ENCODE results near the gene CMYA5.
"Not testable (repeated sequence)": the region's sequence is repeated elsewhere in the genome, so short reads cannot be mapped to it uniquely, and the experiment has no call there.

CMYA5 gene

DNA sequence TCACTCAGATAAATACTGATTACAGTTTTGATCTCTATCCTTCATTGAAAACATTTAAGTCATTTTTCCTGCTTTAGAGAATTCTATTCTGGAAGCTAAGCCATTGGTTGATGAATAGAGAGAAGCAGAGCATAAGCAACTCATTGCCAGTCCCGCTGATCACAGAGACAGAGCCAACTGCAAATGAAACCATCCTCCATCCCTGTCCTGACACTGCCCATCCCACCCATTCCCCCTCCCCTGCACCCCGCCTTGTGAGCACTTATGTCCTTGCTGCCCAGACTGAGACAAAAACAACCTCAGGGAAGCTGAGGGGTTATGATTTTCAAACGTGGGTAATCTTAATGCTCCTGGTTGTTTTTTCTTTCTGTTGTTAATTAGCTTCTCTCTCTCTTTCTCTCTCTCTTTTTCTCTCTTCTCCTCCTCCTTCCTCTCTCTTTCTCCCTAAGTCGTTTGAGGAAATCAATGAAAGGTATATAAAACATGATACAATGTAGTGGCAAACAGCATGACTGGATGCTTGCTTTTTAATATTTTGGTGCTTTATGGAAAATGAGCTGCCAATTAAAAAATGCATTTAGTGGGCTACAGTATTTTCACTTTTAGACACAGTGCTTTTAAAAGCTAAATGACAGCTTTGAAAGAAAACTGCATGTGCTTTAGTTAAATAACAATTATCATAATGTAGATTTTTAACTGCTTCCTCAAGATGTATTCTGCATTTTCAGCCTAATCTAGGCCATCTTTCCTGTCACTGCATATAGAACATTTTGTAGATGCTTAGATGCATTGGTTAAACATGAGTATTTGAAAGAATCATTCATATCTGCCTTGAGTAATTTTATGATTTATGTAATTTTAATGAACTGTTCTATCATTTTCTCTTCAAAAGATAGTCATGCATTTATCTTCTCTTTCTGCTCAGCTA, 57.3 kb downstream of the CMYA5 start:
- DNase-seq (ENCODE audit: low read depth in 2 of 2, low spot score in 1 of 2) = no peak

GRCh38 chr5:79750611-79751510, 61.2 kb downstream of the CMYA5 start:
- no peak for DNase-seq (ENCODE audit: low read depth in 2 of 2, low spot score in 1 of 2)

DNA sequence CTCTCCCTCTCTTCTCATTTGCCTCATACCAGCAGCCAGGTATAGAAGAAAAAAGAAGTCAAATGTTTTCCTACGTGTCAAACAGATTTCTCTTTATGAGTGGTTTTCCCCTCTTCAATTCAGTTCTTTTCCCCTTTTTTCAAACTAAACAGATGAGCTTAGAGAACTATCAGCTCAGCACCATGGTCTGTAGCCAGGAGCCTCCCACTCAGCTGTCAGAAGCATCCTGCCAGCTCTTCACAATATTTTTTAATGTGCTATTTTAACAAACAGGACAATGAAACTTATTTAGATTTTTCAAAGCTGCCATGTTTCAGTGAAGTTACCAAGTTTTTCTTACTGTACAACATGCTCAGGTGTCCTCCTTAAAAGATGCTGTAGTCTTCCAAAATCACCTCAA, 63.5 kb downstream of the CMYA5 start:
- DNase-seq (ENCODE audit: low read depth in 2 of 2, low spot score in 1 of 2) = no peak

DNA sequence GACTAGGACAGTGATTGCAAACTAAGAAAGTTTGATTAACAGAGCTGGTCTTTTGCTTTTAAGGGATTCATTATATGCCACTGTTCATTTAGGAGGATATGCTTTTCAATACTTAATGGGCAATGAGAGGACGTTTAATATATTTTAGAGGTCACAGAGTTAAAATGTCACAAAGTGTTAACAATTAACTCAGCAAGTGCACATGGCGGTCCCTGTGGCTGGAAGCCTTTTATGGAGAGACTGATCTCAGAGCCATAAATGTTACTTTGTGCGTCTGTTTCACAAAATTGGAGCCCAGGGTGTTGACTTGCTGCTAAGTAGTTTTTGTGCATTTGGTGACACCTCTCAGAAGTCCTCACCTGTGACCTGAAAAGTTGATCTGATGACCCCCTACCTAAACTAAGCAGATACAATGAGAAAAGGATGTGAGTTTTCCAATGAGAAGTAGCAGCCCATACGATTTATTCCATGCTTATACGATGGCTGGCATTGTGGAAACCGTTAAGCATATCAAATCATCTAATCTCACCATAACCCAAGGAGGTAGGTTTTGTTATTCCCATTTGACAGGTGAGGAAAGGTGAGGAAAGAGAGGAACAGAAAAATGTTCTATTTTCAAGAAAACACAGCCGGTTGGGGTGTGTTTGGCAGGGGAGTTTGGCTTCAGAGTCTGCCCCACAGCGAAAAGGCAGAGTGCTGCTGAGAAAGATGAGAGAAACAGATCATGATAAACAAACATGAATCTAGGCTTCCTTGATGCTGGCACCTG, 64.4 kb downstream of the CMYA5 start:
- no peak for DNase-seq (ENCODE audit: low read depth in 2 of 2, low spot score in 1 of 2)

- no peak for DNase-seq (ENCODE audit: low read depth in 2 of 2, low spot score in 1 of 2)
These were observed 65.4 kb downstream of the CMYA5 start for GRCh38 chr5:79754865-79755555.

DNA sequence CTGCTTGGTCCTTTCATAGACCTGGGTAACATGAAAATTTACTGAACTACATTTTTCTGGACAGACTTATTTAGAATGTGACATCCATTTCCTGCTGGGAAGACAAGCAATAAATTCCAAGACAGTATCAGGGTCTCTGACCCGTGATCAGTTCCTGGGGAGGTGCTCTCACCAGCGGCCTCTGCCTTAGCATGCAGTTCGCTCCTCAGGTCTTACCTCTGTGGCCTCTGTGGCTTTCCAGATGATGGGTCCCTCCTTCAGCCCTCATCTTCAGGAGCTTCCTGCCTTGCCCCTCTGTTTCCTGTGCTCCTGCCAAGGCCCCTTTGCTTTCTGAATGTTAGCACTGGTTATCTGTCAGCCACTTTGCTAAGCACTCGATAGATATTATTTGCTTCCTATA, 66.4 kb downstream of the CMYA5 start:
- no peak for DNase-seq (ENCODE audit: low read depth in 2 of 2, low spot score in 1 of 2)

- no peak for DNase-seq (ENCODE audit: low read depth in 2 of 2, low spot score in 1 of 2)
These were observed 69.8 kb downstream of the CMYA5 start for GRCh38 chr5:79759436-79759835.

DNA sequence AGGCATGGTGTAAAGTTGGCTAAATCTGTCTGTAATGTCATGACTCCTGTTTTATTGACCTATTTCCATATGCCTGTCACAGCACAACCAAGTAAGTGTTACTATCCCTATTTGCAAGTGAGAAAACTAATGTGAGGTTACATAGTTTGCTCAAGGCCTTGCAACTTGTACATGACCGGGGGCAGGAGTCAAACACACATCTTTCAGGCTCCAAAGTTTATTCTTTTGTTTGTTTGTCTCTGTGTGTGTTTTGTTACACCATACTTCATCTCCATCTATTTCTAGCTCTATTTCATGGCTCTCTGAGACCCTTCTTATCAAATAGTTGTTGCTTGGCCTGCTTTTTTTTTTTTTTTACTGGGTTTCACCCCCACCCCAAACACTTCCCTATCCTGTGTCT, 70.2 kb downstream of the CMYA5 start:
- DNase-seq (ENCODE audit: low read depth in 2 of 2, low spot score in 1 of 2) = no peak

- DNase-seq (ENCODE audit: low read depth in 2 of 2, low spot score in 1 of 2) = no peak
These were observed 73.3 kb downstream of the CMYA5 start for GRCh38 chr5:79762929-79763328.

DNA sequence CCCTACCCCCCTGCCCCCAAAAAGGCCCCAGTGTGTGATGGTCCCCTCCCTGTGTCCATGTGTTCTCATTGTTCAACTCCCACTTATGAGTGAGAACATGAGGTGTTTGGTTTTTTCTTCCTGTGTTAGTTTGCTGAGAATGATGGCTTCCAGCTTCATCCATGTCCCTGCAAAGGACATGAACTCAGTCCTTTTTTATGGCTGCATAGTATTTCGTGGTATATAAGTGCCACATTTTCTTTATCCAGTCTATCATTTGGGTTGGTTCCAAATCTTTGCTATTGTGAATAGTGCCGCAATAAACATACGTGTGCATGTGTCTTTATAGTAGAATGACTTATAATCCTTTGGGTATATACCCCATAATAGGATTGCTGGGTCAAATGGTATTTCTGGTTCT, 74.5 kb downstream of the CMYA5 start:
- DNase-seq (ENCODE audit: low read depth in 2 of 2, low spot score in 1 of 2) = not testable (repeated sequence)

DNA sequence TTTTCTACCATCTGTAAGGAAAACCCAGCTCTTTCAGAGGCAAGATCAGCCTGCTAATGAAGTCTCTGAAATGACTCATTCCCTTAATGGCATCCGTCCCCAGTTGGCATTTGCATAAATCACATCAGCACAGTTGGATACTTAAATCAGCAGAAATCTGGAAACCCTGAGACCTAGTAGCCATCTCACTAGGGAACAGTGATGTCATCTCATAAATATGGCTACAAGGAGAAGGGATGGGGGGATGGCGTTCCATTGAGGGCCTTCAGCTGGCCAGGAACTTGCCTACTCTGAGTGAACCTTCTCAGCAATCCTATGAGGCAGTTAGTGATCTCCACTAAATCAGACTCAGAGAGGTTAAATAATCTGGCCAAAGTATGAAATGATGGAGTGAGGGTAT, 81.8 kb downstream of the CMYA5 start:
- DNase-seq (ENCODE audit: low read depth in 2 of 2, low spot score in 1 of 2) = no peak

DNA sequence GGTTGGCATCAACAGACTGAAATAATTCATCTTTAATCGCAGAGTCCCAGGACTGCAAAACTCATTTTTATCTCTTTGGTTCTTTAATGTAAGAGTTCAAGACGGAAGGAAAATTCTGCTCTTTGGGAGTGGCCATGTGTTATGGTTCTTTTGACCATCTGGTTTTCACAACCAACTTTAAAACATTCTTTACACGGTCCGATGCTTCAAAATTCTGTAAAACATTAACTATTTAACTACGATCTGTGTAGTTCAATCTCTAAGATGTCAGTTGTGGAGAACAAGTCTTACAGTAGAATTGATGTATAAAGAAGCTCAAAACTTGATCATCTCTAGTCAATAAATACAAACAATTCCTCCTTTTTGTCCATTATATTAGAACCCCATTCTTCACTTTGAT, 83.0 kb downstream of the CMYA5 start:
- DNase-seq (ENCODE audit: low read depth in 2 of 2, low spot score in 1 of 2) = no peak

DNA sequence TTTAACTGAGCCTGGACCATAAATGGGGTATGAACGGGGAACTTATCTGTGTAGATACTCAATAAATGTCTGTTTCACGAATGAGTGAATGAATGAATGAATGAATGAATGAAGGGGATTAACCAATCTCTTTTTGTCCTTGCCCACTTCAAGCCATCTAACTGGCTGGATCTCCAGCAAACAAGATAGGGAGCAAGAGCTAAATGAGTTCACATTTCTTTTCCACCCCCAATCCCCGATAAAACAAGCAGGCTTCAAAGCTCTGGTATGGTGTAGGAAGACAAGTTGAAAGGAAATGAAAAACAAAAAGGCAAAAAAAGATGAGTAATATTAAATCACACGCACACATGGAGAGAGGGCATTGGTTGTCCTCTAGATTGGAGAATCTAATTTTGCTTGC, 84.0 kb downstream of the CMYA5 start:
- DNase-seq (ENCODE audit: low read depth in 2 of 2, low spot score in 1 of 2) = no peak

GRCh38 chr5:79774171-79774854, 84.7 kb downstream of the CMYA5 start:
- no peak for DNase-seq (ENCODE audit: low read depth in 2 of 2, low spot score in 1 of 2)

DNA sequence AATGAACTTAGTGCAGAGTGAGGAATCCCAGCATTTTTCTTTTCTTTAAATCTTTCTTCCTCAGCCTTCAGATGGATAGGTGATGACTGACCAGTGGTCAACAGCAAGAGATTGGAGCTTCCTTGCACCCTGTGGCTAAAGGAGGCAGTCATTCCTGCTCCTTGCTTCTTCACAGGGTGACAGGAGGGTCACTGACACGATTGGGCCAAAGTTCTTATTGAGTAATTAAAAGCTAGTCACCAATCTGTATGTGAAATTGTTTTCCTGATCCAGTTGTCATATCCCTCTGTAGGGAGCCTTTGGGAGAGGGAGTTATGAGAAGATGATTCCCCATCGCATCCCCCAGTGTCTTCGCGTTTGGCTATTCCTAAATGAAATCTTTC, 85.2 kb downstream of the CMYA5 start:
- DNase-seq (ENCODE audit: low read depth in 2 of 2, low spot score in 1 of 2) = no peak

DNA sequence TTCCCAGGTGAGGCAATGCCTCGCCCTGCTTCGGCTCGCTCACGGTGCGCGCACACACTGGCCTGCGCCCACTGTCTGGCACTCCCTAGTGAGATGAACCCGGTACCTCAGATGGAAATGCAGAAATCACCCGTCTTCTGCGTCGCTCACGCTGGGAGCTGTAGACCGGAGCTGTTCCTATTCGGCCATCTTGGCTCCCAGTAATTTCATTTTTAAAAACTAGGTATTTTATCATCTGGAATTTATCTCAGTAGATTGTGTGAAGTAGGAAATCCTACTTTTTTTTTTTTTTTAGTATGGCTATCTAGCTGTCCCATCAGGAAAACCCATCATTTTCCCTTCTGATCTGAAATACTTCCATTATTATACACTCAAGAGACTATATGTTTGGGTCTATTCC, 95.1 kb downstream of the CMYA5 start:
- not testable (repeated sequence) for DNase-seq (ENCODE audit: low read depth in 2 of 2, low spot score in 1 of 2)

DNA sequence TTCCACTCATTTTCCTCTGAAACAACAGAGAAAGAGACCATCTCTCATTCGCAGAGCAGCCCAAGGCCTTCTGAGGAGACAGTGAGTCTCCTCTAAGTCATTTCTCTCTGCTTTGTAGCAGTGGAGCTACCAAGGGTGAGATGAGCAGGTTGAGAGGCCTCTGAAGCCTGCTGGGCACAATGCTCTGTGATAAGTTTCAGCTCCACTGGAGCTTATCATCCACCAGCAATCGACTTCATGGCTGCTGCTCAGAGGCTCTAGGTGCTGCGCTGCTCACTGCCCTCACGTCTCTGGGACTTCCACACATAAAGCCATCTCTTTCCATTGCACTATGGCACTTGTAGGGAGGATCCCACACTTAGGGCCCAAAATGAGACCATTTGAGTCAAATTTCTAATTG, 96.3 kb downstream of the CMYA5 start:
- no peak for DNase-seq (ENCODE audit: low read depth in 2 of 2, low spot score in 1 of 2)

- no peak for DNase-seq (ENCODE audit: low read depth in 2 of 2, low spot score in 1 of 2)
These were observed 97.8 kb downstream of the CMYA5 start for GRCh38 chr5:79787448-79787847.

- DNase-seq (ENCODE audit: low read depth in 2 of 2, low spot score in 1 of 2) = no peak
These were observed 102.2 kb downstream of the CMYA5 start for GRCh38 chr5:79791843-79792242.

DNA sequence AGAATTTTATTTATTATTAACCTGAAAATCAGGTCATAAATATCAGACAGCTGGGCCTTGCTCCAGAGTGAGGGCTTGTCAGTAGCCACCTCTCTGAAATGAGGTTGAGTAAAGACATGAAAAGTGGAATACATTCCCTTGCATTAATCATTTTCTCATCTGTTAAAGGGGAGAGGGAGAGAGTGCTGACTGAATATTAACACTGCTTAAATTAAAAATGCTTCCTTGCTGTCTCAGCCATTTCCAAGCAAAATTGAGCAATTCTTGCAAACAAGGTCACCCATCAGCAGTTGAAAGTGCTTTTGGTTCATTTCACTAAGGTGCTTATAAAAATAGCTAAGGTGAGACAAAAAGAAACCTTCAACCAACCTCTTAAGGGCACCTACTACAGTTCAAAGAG, 102.8 kb downstream of the CMYA5 start:
- no peak for DNase-seq (ENCODE audit: low read depth in 2 of 2, low spot score in 1 of 2)
